Measurements from ENCODE around the gene MAPRE3.

MAPRE3 gene

DNA sequence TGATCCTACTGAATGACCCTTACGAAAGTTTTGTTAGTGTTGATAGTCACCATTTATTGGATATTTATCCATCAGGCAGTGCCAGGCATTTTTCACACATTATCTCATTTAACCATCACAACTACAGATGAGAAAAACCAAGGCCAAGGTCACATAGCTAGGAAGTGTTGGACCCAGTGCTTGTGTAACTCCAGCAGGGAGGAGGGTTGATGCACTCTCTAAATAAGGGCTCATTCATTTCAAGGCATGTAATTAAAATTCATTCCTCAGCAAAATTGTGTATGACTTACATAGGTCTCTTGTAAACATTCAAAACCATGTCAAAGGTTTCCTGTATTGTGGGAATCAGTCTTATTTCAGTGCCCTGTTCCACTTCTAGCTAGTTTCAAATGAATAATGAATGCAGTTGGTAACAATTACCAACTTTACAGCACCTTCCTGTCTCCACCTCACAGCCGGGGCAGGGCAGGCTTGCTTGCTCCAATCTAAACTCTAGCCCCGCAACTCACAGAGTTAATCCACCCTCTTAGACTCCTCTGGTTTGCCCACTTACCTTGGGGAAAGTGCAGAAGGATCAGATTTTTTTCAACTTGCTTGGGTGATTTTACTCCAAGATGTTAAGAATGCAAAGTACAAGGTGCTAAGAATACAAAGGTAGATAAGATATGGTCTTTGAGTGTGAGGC lies 5.8 kb upstream of the MAPRE3 start:
- H3K4me3 ChIP-seq (ENCODE audit: low read depth, low read length) = no peak overlapping the region
- TF ChIP-seq, protein P1, sequence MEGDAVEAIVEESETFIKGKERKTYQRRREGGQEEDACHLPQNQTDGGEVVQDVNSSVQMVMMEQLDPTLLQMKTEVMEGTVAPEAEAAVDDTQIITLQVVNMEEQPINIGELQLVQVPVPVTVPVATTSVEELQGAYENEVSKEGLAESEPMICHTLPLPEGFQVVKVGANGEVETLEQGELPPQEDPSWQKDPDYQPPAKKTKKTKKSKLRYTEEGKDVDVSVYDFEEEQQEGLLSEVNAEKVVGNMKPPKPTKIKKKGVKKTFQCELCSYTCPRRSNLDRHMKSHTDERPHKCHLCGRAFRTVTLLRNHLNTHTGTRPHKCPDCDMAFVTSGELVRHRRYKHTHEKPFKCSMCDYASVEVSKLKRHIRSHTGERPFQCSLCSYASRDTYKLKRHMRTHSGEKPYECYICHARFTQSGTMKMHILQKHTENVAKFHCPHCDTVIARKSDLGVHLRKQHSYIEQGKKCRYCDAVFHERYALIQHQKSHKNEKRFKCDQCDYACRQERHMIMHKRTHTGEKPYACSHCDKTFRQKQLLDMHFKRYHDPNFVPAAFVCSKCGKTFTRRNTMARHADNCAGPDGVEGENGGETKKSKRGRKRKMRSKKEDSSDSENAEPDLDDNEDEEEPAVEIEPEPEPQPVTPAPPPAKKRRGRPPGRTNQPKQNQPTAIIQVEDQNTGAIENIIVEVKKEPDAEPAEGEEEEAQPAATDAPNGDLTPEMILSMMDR (IDR thresholded peaks at IDR 0.05; ENCODE audit: control insufficient read depth, extremely low read depth, insufficient read depth) = no peak
- DNase-seq (ENCODE audit: low read depth) = no peak

DNA sequence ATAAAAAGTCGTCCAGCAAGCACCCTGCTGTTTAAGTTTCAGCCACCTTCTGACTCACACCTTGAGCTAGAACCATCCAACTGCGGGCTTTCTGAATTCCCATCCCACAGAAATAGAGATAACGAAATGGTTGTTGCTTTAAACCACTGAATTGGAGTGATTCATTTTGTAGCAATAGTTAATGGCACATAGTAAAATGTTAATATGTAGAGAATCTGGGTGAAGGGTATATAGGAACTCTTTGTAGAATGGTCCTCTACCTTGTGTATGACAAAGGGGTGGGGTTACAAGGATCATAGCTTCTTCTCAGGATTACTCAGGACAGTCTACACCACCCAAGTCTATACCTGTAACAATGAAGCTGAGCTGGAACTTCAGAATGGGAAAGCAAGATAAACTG lies 2.4 kb upstream of the MAPRE3 start:
- TF ChIP-seq, protein P1 (IDR thresholded peaks at IDR 0.05; ENCODE audit: control insufficient read depth, extremely low read depth, insufficient read depth) = no peak
- no peak overlapping the region for H3K4me3 ChIP-seq (ENCODE audit: low read depth, low read length)
- no peak for DNase-seq (ENCODE audit: low read depth)

DNA sequence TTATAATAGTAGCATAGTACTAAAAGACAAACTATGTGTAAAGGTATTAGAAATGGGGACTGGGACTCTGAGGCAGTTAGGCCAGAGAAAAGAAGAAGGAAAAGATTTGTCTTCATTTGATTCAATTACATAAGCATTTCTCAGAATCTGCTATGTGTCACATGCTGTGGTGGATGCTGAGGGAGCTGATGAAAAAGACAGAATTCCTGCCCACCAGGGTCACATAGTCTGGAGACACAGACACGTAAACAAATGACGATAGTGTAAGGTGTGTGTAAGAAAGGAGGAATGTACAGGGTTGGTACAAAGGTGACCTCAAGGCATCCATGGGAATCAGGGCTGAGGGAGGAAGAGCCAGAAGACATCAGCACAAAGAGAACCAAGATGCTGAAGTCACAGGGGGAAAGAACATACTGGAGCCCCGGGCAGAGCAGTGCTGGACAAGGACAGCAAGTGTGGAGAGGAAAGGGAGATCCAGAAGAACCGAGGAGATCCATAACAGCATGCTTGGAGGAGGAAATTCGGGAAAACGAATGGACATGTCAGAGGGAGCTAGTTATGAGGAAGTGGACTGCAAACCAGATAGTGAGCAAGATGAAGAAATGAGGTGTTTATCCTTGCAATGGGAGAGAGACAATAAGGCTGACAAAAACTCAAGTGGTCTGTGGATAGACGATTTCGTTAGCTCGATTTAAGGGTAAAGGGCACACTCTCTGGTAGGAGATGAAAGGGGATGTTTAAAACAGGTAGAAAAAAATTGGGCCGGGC lies 1.2 kb upstream of the MAPRE3 start:
- TF ChIP-seq, protein P1 (IDR thresholded peaks at IDR 0.05; ENCODE audit: control insufficient read depth, extremely low read depth, insufficient read depth) = no peak
- DNase-seq (ENCODE audit: low read depth) = no peak
- no peak overlapping the region for H3K4me3 ChIP-seq (ENCODE audit: low read depth, low read length)

DNA sequence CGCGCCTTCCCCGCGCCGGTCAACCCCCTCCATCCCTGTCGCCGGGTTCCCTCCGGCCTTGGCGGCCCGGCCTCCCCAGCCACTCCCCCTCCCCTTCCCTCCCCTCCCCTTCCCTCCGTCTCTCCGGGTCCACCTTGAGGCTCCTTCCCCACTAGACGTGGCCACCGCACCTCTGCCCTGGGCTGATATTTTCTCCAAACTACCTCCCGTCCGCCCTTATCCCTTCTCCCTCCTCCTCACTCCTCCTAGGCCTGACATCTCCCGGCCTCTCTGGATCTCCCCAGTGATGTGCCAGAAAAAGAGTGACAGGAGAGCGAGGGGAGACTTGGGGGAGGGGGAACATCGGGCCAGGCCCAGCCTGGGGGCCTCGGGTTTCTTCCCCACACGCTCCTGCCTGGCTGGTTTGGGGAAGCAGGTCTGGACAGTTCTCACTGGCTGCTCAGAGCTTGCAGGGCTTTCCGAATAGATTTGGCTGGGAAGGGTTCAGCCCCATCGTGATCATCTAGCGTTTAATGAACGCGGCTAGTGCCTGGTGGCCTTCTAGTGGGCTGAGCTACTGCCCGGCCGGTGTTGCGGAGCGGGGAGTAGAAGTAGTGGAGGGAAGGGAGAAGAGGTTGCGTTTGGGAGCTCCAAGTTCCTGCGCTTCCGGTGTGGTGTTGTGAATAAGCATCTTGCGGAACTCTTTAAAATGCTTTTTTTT lies 641 bp downstream of the MAPRE3 start:
- no peak for DNase-seq (ENCODE audit: low read depth)
- H3K4me3 ChIP-seq (ENCODE audit: low read depth, low read length) = peak overlapping the region; percentile 63
- TF ChIP-seq, protein P1 (IDR thresholded peaks at IDR 0.05; ENCODE audit: control insufficient read depth, extremely low read depth, insufficient read depth) = no peak

DNA sequence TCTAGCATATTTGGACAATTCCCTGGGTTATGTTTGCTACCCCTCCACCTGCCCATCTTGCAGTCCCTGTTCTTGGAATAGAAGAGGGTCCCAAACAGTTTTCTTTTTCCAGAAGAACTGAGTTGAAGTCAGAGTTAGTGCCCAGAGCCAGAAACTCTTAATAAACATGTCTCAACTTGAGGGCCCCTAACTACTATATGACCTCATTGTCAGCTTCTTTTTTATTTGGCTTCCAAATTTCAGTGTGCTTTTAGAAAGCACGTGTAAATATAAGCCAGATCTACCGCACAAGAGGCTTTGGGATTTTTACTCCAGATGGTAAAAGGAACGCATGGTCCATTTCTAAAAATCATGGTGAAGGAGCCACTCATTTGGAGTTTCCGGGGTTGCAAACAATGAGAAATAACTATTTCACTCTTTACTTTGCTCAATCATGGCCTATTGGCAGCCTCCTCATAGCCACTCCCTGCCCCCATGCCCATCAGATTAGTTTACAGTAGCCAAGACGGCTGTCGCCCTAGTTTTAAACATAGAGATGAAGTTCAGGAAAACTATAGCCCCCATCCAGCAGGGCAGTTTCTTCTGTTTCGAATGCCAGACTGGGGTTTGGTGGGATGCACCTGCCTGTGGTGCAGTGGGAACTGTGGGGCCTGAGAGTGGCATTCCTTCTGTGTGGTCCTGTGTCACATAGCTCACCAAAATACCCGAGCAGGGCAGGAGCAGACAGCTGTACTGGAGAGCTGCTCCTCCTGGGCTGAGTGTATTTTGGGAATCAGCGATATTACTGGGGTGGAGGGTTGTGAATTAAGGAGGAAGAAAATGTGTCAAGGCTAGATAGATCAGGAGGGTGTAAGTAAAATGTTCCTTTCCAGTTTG lies 1.7 kb downstream of the MAPRE3 start:
- TF ChIP-seq, protein P1 (IDR thresholded peaks at IDR 0.05; ENCODE audit: control insufficient read depth, extremely low read depth, insufficient read depth) = no peak
- H3K4me3 ChIP-seq (ENCODE audit: low read depth, low read length) = 0 out of 2 replicates have a peak overlapping the region, but pooled peaks have one; percentile 63
- DNase-seq (ENCODE audit: low read depth) = no peak

DNA sequence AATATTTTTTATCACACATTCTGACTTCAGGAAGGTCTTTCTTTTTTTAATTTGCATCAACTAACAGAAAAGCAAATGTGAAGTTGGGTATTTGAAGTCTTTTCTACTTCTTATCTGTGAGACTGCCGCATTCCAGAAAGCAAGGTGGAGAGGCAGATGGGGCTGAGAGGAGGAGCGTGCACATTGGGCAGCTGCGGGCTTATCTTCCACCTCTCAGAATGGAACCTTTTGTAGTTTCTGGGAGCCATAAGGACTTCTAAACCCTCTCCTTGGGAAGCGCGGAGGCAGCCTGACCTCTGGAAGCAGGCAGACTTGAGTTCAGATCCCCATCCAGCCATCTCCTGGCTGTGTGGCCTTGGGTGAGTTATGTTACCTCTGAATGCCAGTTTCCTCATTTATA lies 3.9 kb downstream of the MAPRE3 start:
- TF ChIP-seq, protein P1 (IDR thresholded peaks at IDR 0.05; ENCODE audit: control insufficient read depth, extremely low read depth, insufficient read depth) = no peak
- DNase-seq (ENCODE audit: low read depth) = no peak
- no peak overlapping the region for H3K4me3 ChIP-seq (ENCODE audit: low read depth, low read length)

Measured in LNCaP clone FGC (cell line).